Testis (tissue), 2 donors: ENCODE measurements around the gene RILPL1.

Experiments
- CTCF ChIP-seq, 3 experiments: fragments of 450-650 bp in 2 of 3; fragments of 200-600 bp in 1 of 3; sonication (generic) in 1 of 3; IDR thresholded peaks; one replicate each; pipeline ENCODE4 v1.5.1; 2016 to 2019; ENCODE audit warnings: antibody characterized with exemption in 3 of 3, mild to moderate bottlenecking in 2 of 3, moderate library complexity in 1 of 3
- POLR2A ChIP-seq: fragments of 450-650 bp; IDR thresholded peaks from one replicate; pipeline ENCODE4 v1.6.1; 2017; ENCODE audit warnings: antibody characterized with exemption, mild to moderate bottlenecking, moderate library complexity

- TF ChIP-seq CTCF (IDR thresholded peaks at IDR 0.05) (no peak), POLR2A (no peak)
Measured at GRCh38 chr12:123513805-123514204, 19.7 kb downstream of the RILPL1 start.
